Mesendoderm (in vitro differentiated cells): ENCODE results near the gene NYAP2.

Experiments used
- DNase-seq: peaks from one replicate; pipeline ENCODE4 v3.0.0; 2013
- H2AK5ac ChIP-seq: 2 replicates; pipeline ENCODE4 v1.6.1; 2013; ENCODE audit warnings: low read length, inconsistent platforms
- H2BK120ac ChIP-seq: 2 replicates; pipeline ENCODE4 v1.6.1; 2013; ENCODE audit warnings: low read depth, mild to moderate bottlenecking, low read length, moderate library complexity, mixed read lengths
- H2BK15ac ChIP-seq: replicated peaks from 2 replicates; pipeline ENCODE4 v1.6.1; 2013; ENCODE audit warnings: low read depth, mild to moderate bottlenecking, moderate library complexity
- H2BK5ac ChIP-seq: 2 replicates; pipeline ENCODE4 v1.6.1; 2013; ENCODE audit warnings: low read length, inconsistent platforms
- H3K18ac ChIP-seq: 2 replicates; pipeline ENCODE4 v1.6.1; 2013; ENCODE audit warnings: mild to moderate bottlenecking, low read length, mixed read lengths
- H3K23ac ChIP-seq: one replicate; pipeline ENCODE4 v1.6.1; 2013; ENCODE audit warnings: low read length
- H3K27ac ChIP-seq: 2 replicates; pipeline ENCODE4 v1.5.1; 2013; ENCODE audit warnings: low read depth, mild to moderate bottlenecking, inconsistent platforms, low read length, moderate library complexity
- H3K27me3 ChIP-seq: 2 replicates; pipeline ENCODE4 v1.6.1; 2013; ENCODE audit warnings: low read length, control low read depth, mild to moderate bottlenecking, inconsistent platforms; ENCODE audit not compliant: insufficient read depth, poor library complexity
- H3K36me3 ChIP-seq: 2 replicates; pipeline ENCODE4 v1.6.1; 2013; ENCODE audit warnings: low read length, inconsistent platforms; ENCODE audit not compliant: control insufficient read depth, insufficient read depth
- H3K4ac ChIP-seq: one replicate; pipeline ENCODE4 v1.6.1; 2013; ENCODE audit warnings: low read depth, mild to moderate bottlenecking, low read length, moderate library complexity
- H3K4me1 ChIP-seq: 2 replicates; pipeline ENCODE4 v1.6.1; 2013; ENCODE audit warnings: low read depth, low read length, inconsistent platforms; ENCODE audit not compliant: control insufficient read depth
- H3K4me2 ChIP-seq: 2 replicates; pipeline ENCODE4 v1.6.1; 2013; ENCODE audit warnings: low read length
- H3K4me3 ChIP-seq: 2 replicates; pipeline ENCODE4 v1.5.1; 2013; ENCODE audit warnings: mild to moderate bottlenecking, low read length
- H3K56ac ChIP-seq: one replicate; pipeline ENCODE4 v1.6.1; 2013; ENCODE audit warnings: low read length
- H3K79me1 ChIP-seq: 2 replicates; pipeline ENCODE4 v1.6.1; 2013; ENCODE audit warnings: low read length, inconsistent platforms
- H3K79me2 ChIP-seq: 2 replicates; pipeline ENCODE4 v1.6.1; 2013; ENCODE audit warnings: mild to moderate bottlenecking, low read length; ENCODE audit not compliant: control insufficient read depth, insufficient read depth
- H3K9ac ChIP-seq: 2 replicates; pipeline ENCODE4 v1.6.1; 2013; ENCODE audit warnings: low read length, inconsistent platforms
- H4K5ac ChIP-seq: one replicate; pipeline ENCODE4 v1.6.1; 2013; ENCODE audit warnings: low read length
- H4K8ac ChIP-seq: one replicate; pipeline ENCODE4 v1.6.1; 2013; ENCODE audit warnings: low read depth, mild to moderate bottlenecking, control low read depth, low read length, moderate library complexity
- whole genome bisulfite sequencing: extraction: QIAGEN DNeasy Blood & Tissue Kit; methylation state at CpG from one replicate; pipeline ENCODE4 v1.1.7; 2013; ENCODE audit warnings: low lambda C conversion rate, missing lambda C conversion rate; ENCODE audit not compliant: insufficient coverage; ENCODE audit errors: extremely low coverage; 5-methylcytosine and 5-hydroxymethylcytosine counted together

NYAP2 gene

DNA sequence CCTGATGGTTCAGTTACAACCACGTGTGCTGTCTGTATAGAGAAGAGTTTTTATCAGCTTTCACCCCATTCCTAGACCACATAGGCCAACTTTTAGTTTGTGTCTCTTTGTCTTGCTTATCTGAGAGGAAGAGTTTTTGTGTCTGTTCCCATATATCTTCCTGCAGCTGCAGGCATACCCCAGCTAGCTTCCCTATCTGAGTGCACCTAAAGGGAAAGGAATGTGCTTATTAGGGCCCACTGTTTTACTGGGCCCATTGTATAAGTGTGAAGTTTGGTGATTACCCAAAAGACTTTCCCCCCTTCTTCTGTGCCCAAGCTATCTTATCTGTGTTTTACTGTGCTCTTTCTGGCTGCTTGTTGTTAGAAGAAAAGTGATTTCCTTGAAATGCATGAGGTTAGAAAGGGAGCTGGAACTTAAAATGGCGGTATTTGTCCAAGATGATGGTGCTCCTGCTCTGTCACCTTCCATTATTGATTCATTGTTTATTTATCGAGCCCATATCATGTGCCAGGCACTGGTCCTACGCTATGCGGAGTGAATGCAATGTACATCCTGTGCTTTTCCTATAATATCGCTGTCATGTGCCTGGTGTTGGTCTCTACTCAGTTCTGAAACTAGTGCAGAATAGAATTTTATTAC, 57.2 kb downstream of the NYAP2 start:
- no peak overlapping the region for H2AK5ac ChIP-seq
- H2BK120ac ChIP-seq, result no peak overlapping the region
- H3K9ac ChIP-seq, result no peak overlapping the region
- H3K4me3 ChIP-seq, result no peak overlapping the region
- no peaks in the 10 kb centered on the region for H3K36me3 ChIP-seq
- H4K8ac ChIP-seq, result no peak overlapping the region
- WGBS, result no CpG with 5 or more reads among the region's 6 CpGs
- H3K23ac ChIP-seq, result no peak overlapping the region
- no peak overlapping the region for H3K4ac ChIP-seq
- no peaks in the 10 kb centered on the region for H3K27me3 ChIP-seq
- H3K4me2 ChIP-seq, result no peak overlapping the region
- no peak overlapping the region for H4K5ac ChIP-seq
- no peak overlapping the region for H2BK5ac ChIP-seq
- no peaks in the 10 kb centered on the region for H3K79me1 ChIP-seq
- H3K79me2 ChIP-seq, result no peaks in the 10 kb centered on the region
- H3K27ac ChIP-seq, result no peak overlapping the region
- H3K4me1 ChIP-seq, result peaks cover 3% of the 10 kb centered on the region
- no peak overlapping the region for H2BK15ac ChIP-seq
- peak; percentile 81 for DNase-seq
- no peak overlapping the region for H3K56ac ChIP-seq
- H3K18ac ChIP-seq, result no peak overlapping the region

DNA sequence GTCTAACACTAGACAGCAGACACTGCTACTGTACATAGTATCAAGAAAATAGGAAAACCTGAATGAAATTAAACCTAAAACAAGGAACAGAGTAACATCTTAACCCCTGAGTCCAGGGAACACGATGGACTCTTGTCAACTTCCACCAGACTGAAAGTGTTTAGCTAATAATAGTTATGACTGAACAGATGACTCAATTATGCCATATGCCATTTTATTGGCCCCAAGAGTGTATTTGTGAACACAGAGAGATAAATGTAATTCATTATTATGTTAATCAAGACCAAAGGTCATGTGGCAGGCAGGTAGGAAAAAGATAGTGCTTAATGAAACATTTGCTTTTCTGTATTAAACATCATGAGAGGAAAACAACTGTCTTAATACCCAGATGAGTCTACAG, 58.0 kb downstream of the NYAP2 start:
- no peak overlapping the region for H3K4me2 ChIP-seq
- H2BK120ac ChIP-seq, result no peak overlapping the region
- no peak for DNase-seq
- H3K4ac ChIP-seq, result no peak overlapping the region
- no peak overlapping the region for H3K56ac ChIP-seq
- no peak overlapping the region for H2BK5ac ChIP-seq
- no peak overlapping the region for H4K8ac ChIP-seq
- H2BK15ac ChIP-seq, result peak overlapping the region; percentile 11
- no peaks in the 10 kb centered on the region for H3K36me3 ChIP-seq
- no peaks in the 10 kb centered on the region for H3K27me3 ChIP-seq
- H3K79me2 ChIP-seq, result no peaks in the 10 kb centered on the region
- WGBS, result no CpG with 5 or more reads among the region's 1 CpG
- H3K4me3 ChIP-seq, result no peak overlapping the region
- H3K9ac ChIP-seq, result no peak overlapping the region
- no peak overlapping the region for H3K27ac ChIP-seq
- H3K18ac ChIP-seq, result no peak overlapping the region
- no peak overlapping the region for H2AK5ac ChIP-seq
- H3K4me1 ChIP-seq, result peaks cover 3% of the 10 kb centered on the region
- H3K23ac ChIP-seq, result no peak overlapping the region
- H3K79me1 ChIP-seq, result no peaks in the 10 kb centered on the region
- H4K5ac ChIP-seq, result no peak overlapping the region

DNA sequence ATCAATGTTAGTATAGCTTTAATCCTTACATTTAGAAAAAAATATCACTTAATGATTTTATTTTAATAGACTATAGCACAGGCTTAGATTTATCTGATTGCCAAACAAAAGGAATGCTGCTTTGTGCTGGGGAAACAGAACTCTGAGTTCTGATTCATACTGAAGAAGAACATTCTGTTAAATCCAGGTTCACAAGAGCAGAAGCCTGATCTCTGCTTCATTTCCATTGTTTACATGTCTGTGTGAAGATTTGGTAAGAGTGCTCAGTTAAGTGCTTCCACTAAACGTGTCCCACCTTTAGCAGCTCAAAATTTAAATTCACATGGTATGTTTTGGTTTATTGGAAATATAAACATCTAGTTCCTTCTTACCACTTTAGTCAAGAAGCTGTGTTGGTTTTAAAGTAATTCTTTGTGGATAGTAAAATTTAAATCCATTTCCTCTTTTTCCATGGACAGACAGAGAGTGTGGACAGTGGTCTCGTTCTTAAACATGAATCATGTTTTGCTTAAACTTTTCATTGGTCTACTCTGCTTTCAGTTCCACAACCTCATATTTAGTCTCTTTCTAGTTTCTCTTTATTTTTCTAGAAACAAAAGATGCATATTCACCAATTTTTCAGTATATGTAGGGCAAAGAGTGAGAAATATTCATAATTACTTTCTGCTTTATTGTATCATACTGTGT, 59.1 kb downstream of the NYAP2 start:
- Histone ChIP-seq H3K23ac (no peak overlapping the region), H3K79me1 (no peaks in the 10 kb centered on the region), H3K27ac (no peak overlapping the region), H3K4me3 (no peak overlapping the region), H2AK5ac (no peak overlapping the region), H3K4ac (no peak overlapping the region), H3K18ac (no peak overlapping the region), H2BK120ac (no peak overlapping the region), H4K5ac (no peak overlapping the region), H3K36me3 (no peaks in the 10 kb centered on the region), H3K4me2 (no peak overlapping the region), H3K4me1 (peaks cover 3% of the 10 kb centered on the region), H3K27me3 (no peaks in the 10 kb centered on the region), H3K9ac (no peak overlapping the region), H2BK5ac (no peak overlapping the region), H3K56ac (no peak overlapping the region), H2BK15ac (no peak overlapping the region), H3K79me2 (no peaks in the 10 kb centered on the region), H4K8ac (no peak overlapping the region)
- no CpG with 5 or more reads among the region's 2 CpGs for WGBS
- no peak for DNase-seq

GRCh38 chr2:225462417-225462816, 62.9 kb downstream of the NYAP2 start:
- H3K4me1 ChIP-seq, result peaks cover 2% of the 10 kb centered on the region
- H3K4ac ChIP-seq, result no peak overlapping the region
- no peak for DNase-seq
- H2BK5ac ChIP-seq, result no peak overlapping the region
- no peak overlapping the region for H2BK15ac ChIP-seq
- H3K9ac ChIP-seq, result no peak overlapping the region
- no peaks in the 10 kb centered on the region for H3K79me1 ChIP-seq
- no CpG with 5 or more reads among the region's 2 CpGs for WGBS
- H3K56ac ChIP-seq, result no peak overlapping the region
- no peak overlapping the region for H4K8ac ChIP-seq
- H3K79me2 ChIP-seq, result no peaks in the 10 kb centered on the region
- no peaks in the 10 kb centered on the region for H3K36me3 ChIP-seq
- H3K27ac ChIP-seq, result no peak overlapping the region
- no peaks in the 10 kb centered on the region for H3K27me3 ChIP-seq
- H3K4me3 ChIP-seq, result no peak overlapping the region
- H3K23ac ChIP-seq, result no peak overlapping the region
- no peak overlapping the region for H3K18ac ChIP-seq
- H2AK5ac ChIP-seq, result no peak overlapping the region
- H3K4me2 ChIP-seq, result no peak overlapping the region
- H4K5ac ChIP-seq, result no peak overlapping the region
- no peak overlapping the region for H2BK120ac ChIP-seq

DNA sequence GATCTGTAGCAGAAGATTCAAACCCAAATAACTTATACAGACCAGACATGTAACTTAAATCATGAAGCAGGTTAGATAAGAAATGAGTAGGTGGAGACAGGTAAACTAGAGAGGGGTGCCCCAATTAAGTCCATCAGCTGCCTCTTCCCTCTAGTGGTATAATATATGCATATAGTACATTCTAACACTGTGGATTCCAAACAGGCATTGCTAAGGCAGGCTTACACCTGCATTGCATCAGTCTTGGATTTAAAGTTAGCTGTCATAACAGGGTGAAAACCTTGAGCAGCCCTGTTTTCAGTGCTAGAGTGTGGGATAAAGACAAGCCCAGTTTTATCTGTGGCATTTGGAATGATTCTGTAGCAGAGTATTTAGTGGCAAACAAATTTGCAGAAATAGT, 63.4 kb downstream of the NYAP2 start:
- Histone ChIP-seq H3K27ac (no peak overlapping the region), H3K18ac (no peak overlapping the region), H3K56ac (no peak overlapping the region), H3K9ac (no peak overlapping the region), H3K4me2 (no peak overlapping the region), H3K4ac (no peak overlapping the region), H4K5ac (no peak overlapping the region), H4K8ac (no peak overlapping the region), H3K4me3 (no peak overlapping the region), H3K36me3 (no peaks in the 10 kb centered on the region), H3K79me1 (no peaks in the 10 kb centered on the region), H3K27me3 (no peaks in the 10 kb centered on the region), H2AK5ac (no peak overlapping the region), H3K79me2 (no peaks in the 10 kb centered on the region), H2BK15ac (no peak overlapping the region), H2BK120ac (no peak overlapping the region), H3K4me1 (peaks cover 2% of the 10 kb centered on the region), H2BK5ac (no peak overlapping the region), H3K23ac (no peak overlapping the region)
- DNase-seq, result peak; percentile 28

DNA sequence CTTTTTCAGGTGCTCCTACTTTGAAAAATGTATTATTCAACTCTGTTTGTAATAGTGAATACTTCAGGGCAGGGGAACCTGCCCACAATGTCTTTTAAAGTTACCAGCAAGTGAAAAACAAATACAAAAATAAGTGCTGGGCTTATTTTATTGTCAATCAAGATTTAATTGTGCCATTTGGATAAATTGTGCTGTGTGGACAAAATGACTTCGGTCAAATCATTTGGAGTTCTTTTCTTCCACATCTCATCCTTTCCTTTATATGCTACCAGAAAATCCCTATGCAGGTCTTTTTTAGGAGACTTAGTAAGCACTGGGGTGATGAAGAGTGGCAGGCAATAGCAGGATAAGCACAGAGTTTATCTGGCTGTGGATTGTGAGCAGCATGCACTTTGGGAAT, 63.9 kb downstream of the NYAP2 start:
- Histone ChIP-seq H3K79me2 (no peaks in the 10 kb centered on the region), H3K27ac (no peak overlapping the region), H3K23ac (no peak overlapping the region), H3K4me2 (no peak overlapping the region), H3K27me3 (no peaks in the 10 kb centered on the region), H3K79me1 (no peaks in the 10 kb centered on the region), H3K4me1 (peaks cover 2% of the 10 kb centered on the region), H4K5ac (no peak overlapping the region), H2BK15ac (no peak overlapping the region), H2BK120ac (no peak overlapping the region), H4K8ac (no peak overlapping the region), H3K4ac (no peak overlapping the region), H3K36me3 (no peaks in the 10 kb centered on the region), H3K4me3 (no peak overlapping the region), H2AK5ac (no peak overlapping the region), H3K56ac (no peak overlapping the region), H2BK5ac (no peak overlapping the region), H3K18ac (no peak overlapping the region), H3K9ac (no peak overlapping the region)
- no peak for DNase-seq
- no CpG with 5 or more reads among the region's 1 CpG for WGBS
